ENCODE data around the gene ZNF205.

The ZNF205 gene

DNA sequence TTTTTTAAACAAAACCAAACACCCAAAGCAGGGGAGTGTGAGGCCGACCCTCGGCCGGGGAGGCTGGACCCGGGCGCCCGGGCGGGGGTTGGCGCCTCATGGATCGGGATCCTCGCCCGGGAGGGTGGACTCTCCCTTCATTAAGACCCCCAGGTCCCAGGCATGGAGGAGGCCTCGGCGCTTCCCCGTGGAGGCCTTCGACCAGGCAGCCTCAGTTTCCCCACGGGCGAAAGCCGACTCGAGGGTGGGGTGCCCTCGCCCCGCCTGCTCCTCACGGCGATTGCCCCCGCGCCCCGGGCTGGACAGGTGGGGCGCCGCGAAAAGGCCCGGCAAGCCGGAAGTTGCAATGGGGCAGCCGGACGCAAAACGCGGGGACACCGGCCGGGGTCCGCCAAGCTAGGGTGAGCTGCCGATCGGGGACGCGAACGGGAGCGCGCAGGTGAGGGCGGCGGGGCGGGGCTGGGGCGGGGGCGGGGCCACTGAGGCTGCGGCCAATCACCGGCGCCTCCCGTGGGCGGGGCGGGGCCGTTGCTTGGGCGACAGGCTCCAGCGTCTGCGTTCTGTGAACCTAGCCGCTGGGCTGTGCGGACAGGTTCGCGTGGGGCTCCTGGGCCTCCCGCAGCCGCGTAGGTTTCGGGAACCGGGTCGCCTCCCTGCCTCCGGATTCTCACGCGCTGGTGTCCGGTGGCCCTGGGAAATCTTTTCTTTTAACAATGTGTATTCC lies 6.0 kb upstream of the ZNF205 start:
- peak; percentile 61 for DNase-seq

DNA sequence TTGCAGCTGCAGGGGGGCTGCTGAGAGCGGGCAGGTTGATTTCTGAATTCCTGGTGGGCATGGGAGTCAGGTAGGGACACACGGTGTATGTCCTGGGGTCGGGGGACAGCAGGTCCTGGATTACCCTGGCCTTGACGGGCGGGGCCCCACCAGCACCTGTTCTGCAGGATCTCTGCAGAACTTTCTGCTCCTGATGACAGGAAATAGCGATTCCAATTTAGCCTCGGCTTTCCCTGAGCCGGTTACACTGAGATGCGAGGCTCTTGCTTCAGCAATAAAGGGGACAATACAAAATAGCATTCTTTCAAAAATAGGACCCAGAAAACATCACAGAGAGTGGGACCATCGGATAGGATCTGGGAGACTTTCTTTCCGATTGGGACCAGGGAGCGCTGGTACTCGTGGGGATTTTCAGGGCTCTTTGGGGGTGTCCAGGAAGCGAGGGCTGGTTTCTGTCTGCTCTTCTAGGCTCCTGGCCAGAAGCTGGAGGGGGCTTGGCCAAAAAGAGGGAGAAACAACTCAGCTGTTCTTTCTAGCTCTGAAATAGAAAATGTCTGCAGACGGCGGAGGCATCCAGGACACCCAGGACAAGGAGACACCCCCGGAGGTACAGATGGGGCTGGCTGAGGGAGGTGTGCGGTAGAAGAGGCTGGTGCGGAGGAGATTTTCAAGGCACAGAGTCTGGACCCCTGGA lies 642 bp downstream of the ZNF205 start:
- DNase-seq = no peak

DNA sequence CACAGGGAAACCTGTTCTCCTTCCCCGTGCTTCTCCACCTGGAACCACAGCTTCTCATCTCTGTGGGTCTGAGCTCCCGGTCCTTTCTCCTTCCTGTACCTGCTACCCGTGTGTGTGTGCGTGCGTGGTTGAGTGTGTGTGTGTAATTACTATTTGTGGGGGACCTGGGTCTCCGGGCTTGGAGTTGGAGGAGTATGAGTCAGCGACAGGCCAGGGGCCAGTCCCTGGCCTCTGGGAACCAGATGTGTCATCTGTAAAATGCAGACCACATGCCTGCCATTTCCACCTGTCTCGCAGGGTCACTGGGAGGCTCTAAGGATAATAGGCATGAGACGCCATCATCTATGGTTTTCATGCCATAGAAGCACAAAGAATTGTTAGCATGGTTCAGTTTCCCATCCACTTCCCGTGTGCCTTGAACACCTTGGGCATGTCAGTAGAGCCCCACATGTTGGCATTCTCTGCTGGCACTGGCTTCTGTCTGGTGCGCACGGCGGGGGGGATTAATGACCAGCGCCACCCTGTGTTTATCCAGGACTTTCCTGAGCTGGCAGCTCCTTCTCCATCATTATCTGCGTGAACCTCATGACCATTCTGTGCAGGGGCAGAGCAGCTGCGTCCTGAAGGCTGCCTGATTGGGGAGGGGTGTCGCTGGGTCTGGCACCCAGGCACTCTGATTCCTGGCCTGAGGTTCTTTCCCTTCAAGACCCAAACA lies 1.5 kb downstream of the ZNF205 start:
- DNase-seq = no peak

- DNase-seq = no peak
Observed at GRCh38 chr16:3115003-3115402, 2.6 kb downstream of the ZNF205 start.

DNA sequence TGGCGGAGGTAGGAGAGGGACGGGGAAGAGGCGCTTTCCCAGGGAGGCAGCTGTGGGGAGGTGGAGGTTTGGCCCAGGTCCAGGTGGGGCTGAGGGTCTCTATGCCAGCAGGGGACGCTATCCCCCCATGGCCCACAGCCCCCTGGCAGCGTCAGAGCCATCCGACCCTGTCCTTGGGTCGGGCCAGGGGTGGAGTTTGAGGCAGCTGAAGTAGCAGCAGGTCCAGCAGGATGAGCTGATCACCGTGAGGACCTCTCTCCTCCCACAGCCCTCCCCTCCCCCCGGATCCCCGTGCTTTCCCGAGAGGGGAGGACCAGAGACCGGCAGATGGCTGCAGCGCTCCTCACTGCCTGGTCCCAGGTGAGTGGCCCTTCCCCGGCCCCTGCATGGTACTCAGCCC lies 3.2 kb downstream of the ZNF205 start:
- DNase-seq = no peak

- DNase-seq = no peak
Observed at GRCh38 chr16:3118204-3118790, 5.9 kb downstream of the ZNF205 start.

GRCh38 chr16:3118846-3119245 lies 6.5 kb downstream of the ZNF205 start:
- no peak for DNase-seq

- no peak for DNase-seq
Observed at GRCh38 chr16:3119286-3119685, 6.9 kb downstream of the ZNF205 start.

- DNase-seq = no peak
Observed at GRCh38 chr16:3119701-3120408, 7.5 kb downstream of the ZNF205 start.

- no peak for DNase-seq
Observed at GRCh38 chr16:3120435-3120834, 8.0 kb downstream of the ZNF205 start.

DNA sequence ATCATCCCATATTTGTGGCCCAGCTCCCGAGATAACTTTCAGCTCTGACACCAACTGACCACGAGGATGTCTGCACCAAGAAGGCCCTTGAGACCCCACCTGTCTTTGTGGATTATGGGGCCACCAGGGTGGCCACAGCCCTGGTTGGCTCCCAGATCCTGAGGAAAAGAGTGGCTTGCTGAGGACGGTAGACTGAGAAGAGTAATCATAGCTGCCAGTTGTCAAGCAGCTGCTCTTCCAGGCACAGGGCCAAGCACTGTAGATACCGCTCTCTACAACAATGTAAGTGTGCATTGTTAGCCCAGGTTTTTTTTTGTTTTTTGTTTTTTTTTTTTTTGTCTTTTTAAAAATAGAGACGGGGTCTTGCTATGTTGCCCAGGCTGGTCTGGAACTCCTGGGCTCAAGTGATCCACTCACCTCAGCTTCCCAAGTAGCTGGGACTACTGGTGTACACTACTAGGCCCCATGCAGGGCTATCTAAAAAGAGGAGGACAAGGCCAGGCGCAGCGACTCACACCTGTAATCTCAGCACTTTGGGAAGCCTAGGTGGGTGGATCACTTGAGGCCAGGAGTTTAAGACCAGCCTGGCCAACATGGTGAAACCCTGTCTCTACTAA lies 9.6 kb downstream of the ZNF205 start:
- DNase-seq = no peak

DNA sequence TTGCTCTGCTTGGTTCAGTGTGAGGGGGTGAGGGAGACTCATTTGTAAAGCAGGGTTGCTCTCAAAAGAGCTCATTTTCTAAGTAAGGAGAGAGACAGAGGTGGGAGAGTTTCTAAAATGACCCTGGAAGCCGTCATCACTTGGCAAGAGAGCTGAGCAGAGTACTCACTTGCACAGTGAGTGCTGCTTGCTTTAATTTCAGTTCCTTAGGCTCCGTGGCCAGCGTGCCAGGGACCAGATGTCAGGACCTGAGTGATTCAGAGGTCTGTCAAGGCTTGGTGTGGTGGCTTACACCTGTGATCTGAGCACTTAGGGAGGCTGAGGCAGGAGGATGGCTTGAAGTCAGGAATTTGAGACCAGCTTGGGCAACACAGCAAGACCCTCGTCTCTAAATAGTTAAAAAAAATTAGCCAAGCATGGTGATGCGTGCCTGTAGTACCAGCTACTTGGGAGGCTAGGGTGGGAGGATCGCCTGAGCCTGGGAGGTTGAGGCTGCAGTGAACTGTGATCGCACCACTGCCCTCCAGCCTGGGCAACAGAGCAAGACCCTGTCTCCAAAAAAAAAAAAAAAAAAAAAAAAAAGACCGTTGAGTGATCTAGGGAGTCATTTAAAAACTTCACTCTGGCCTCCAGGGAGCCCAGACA lies 10.7 kb downstream of the ZNF205 start:
- DNase-seq = no peak

DNA sequence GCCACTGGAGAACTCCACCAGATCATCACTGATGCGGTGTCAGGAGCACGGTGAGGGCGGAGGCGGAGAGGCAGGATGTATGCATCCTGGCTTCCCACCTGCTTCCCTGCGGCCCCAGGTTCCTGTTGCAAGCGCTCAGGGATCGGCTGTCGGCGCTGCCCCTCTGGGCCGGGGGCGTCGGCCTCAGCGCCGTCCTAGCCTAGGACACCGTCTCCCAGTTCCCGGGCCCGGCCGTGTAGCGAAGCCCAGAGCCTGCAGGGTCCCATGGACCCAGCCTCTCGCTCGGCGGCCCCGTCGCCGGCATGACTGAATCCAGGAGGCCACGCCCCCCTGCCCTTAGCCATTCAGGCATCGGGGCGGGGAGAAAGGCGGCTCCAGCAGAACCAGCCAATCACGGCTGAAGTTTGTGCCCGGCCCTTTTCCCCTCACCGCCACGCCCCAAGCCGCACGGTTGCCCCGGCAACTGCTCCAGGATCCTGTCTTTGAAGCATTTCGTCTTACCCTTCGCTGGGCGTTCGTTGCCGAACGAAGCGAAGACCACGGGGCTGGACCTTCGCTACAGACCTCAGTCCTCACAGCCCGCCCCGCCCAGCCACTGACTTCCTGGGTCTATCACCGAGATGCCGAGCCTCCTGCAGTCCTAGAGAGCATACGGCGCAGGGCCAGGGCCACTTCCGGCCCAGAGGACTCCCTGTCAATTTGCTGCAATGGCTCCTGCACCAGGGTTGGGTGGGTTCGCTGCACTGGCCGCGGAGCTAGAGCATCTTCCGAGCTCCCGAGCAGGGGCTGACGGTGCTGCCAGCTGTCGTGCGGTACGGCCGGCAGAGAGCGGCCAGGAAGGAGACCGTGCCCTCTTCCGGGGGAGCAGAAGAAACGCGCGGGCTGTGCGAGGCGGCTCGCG lies 11.8 kb downstream of the ZNF205 start:
- DNase-seq = peak; percentile 87

DNA sequence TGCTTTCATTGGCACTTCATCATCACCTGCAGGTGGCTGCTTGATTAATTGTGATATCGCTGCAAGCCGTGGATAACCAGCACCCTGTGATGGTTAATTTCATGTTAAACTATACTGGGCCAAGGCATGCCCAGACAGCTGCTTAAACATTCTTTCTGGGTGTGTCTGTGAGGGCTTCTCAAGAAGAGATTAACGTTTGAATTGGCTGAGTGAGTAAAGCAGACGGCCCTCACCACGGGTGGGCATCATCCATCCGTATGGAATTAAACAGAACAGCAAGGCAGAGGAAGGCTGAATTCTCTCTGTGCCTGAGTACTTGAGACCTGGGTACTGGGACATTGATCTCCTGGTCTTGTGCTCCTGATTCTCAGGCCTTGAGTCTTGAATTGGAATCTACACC lies 15.4 kb downstream of the ZNF205 start:
- no peak for DNase-seq

DNA sequence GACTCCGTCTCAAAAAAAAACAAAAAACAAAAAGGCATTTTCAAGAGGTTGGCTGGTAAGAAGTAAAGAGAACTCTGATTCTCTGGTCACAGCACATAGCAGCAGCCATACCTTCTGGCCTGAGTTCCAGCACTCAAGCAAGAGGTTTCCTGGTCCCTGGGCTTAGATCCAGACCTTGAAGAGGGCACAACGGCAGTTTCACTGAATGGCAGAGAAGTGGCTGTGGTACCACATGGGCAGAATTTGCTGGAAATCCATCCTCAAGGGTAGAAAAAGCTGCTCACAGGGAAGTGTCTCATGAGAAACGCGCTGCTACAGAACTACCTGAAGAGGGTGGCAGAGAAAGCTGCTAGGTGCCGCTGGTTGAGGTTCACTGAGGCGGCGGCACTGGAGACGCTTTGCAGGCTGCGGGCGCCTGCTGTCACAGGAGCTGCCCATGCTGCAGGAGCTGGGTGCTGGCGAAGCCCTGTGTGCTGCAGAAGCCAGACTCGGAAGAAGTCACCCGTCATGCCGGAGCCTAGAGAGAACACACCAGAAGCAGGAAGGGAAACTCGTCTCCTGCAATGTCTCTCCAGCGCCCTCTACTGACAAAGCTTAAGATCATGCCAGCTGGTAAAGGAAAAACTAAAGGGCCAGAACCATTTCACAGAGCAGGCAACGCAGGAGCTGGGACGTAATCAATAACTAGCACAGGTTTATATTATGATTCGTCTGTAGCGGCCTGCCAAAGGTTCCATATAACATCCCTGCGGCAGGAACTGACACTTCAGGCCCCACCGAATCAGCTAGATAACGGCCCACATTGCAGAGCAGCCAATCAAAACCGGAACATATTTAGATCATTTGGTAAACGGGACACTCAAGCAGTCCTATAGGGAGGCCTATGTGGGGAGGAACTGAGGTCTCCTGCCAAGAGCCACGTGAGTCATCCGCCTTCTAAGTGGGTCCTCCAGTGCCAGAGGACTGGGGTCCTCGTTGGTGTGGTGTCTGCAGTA lies 17.0 kb downstream of the ZNF205 start:
- peak; percentile 61 for DNase-seq

DNA sequence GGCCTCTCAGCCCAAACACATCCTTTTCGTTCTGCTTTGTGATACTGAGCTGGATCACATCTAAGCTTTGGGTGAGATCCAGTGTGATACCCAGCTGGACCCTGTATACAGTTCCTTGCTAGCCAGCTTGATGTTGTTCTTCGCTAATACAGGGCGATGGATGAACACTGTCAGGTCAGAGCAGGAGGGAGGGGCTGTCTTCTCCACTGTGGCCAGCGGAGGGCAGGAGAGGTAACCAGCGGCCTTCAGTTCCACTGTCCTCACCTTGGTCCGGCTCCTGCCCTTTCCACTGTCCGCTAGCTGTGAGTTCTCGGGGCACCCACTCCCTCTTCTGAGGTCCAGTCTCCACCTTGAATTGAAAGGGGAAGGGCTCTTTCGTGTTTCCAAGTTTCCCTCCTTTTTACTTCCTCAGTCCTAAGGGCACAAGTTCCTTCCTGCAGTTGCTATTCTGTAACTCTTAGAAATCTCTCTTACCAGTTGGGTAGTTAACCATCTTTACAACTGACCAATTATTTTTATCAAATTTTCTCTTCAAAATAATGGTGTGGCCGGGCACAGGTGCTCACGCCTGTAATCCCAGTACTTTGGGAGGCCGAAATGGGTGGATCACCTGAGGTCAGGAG lies 19.5 kb downstream of the ZNF205 start:
- no peak for DNase-seq

DNA sequence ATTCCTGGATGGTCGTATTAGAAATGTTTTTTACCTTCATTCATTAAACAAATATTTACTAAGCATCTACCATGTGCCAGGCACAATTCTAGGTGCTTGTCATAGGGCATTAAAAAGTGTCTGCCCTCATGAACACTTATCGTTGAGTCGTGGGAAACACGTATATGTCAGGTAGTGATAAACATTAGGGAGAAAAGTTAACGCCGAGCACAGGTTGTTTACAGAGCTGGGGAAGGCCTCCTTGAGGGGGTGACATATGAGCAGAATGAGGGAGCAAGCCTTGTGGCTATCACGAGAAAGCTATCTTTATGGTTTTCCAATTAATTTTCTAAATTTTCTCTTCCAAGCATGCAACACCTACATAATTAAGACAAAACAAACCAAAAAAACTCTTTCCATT lies 21.5 kb downstream of the ZNF205 start:
- no peak for DNase-seq

DNA sequence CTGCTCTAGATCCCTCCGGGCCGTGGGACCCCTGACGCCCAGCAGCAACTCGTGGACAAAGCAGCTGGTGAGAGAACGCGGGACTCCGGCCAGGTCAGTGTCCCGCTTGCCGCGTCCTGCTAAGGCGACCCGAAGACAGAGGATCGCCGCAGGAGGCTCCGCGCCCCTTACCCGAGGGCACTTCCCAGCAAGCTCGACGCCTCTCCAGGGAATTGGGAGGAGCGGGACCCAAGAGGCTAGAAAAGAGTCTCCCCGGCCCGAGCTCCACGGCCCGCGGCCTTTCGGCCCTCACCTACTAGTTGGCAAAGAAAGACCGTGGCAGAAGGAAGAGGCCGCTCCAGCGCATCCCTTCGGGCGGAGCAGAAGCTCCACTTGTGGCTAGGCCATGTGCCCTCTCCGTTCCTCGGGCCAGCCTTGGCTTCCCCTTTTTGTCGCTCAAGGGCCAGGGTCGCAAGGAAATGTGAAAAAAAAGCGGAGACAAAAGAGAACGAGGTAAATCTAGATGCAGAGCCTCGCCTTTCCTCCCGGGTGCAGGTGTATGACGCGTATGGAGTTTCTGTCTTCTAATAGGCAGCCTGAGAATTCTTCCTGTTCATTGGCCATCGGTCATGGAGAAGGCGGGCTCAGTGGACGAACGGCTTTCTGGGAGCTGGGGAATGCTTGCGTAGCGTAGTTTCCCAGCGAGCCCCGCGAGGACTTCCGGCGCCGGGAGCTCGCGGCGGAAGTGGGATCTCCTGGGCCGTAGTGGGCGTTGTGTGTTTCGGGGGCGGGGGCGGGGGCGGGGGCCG lies 22.1 kb downstream of the ZNF205 start, which contains the start of gene ZNF213:
Gene ZNF213, plus strand, starts transcription at position 692 of the 788 bp plus-strand sequence. CDS start 2,252 bp downstream, outside the sequence.
- DNase-seq = peak; percentile 88

Measured in NCI-H510A treated with DMSO at 0.1 percent for 48 hours (cell line).